Bladder microvascular endothelial cell (primary cell): ENCODE data around the gene IFNGR2. TPM values are rescaled to one million over a fixed set of nuclear protein-coding genes. Genes with fewer than 3 reads are reported as not detected.

Experiments
- total RNA-seq: library from RNA; depleted of rRNA; stranded (reverse); fragments of >200 nt; gene quantifications from 2 replicates; pipeline ENCODE4 v1.2.3, GENCODE V29; 2014

The IFNGR2 gene
- 27.5 and 76.2 TPM in 2 replicates for total RNA-seq

GRCh38 chr21:33403128-33403785, at the start of gene IFNGR2:
Gene IFNGR2, plus strand, starts transcription at chr21:33403413. Its CDS starts 131 bp downstream, at chr21:33403544.

GRCh38 chr21:33479679-33480480, 76.7 kb downstream of the IFNGR2 start, which contains the start of gene TMEM50B:
Gene TMEM50B, minus strand, starts transcription at chr21:33479974. Its CDS starts 11,089 bp downstream, at chr21:33468885.

Other genes with a start within 250 kb of the IFNGR2 start
- gene IFNAR2, start 173.5 kb upstream of the IFNGR2 start, total RNA-seq: 7.9 and 19.1 TPM in 2 replicates
- gene IL10RB, start 137.0 kb upstream of the IFNGR2 start, total RNA-seq: 41.8 and 66.1 TPM in 2 replicates
- 17.2 and 34.9 TPM in 2 replicates for gene IFNAR1, start 78.4 kb upstream of the IFNGR2 start, total RNA-seq
- gene TMEM50B, start 76.6 kb downstream of the IFNGR2 start, total RNA-seq: 24.7 and 25.9 TPM in 2 replicates
- 0.97 and 1.4 TPM in 2 replicates for gene DNAJC28, start 88.3 kb downstream of the IFNGR2 start, total RNA-seq
- 55.2 and 69.4 TPM in 2 replicates for gene GART, start 138.7 kb downstream of the IFNGR2 start, total RNA-seq
- 96.7 and 234 TPM in 2 replicates for gene SON, start 139.6 kb downstream of the IFNGR2 start, total RNA-seq
- gene DONSON, start 185.3 kb downstream of the IFNGR2 start, total RNA-seq: 16.4 and 17.5 TPM in 2 replicates
- gene CRYZL1, start 238.3 kb downstream of the IFNGR2 start, total RNA-seq: 18.8 and 40.3 TPM in 2 replicates
- 31.2 and 97.6 TPM in 2 replicates for gene ITSN1, start 239.1 kb downstream of the IFNGR2 start, total RNA-seq